HG03175 (cell line): Measurements from ENCODE around the gene LRRC41.
"Not testable (repeated sequence)": the region's sequence is repeated elsewhere in the genome, so short reads cannot be mapped to it uniquely, and the experiment has no call there.

ENCODE experiments used
- ATAC-seq: cut with Tn5 transposase; IDR thresholded peaks from one replicate; pipeline ENCODE4 v1.9.1; 2021; ENCODE audit warnings: mild to moderate bottlenecking, moderate library complexity; ENCODE audit not compliant: unreplicated experiment

The LRRC41 gene

DNA sequence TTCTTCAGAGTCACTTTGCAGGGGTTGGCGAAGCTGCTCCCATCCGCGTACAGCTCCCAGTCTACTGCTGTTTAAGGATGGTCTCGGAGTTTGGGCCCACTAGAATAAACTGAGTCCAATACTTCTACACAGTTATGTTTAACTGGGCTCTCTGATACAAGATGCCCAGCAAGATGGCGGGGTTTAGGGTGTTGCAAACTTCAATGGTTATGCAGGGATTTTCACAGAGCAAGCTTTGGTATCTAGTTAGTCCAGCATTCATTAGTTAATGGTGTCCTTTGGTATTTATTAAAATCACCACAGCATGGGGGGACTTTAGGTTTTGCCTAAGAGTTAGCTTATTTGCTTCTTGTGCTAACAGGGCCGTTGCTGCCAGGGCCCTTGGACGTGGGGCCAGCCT, 24.8 kb upstream of the LRRC41 start:
- not testable (repeated sequence) for ATAC-seq

DNA sequence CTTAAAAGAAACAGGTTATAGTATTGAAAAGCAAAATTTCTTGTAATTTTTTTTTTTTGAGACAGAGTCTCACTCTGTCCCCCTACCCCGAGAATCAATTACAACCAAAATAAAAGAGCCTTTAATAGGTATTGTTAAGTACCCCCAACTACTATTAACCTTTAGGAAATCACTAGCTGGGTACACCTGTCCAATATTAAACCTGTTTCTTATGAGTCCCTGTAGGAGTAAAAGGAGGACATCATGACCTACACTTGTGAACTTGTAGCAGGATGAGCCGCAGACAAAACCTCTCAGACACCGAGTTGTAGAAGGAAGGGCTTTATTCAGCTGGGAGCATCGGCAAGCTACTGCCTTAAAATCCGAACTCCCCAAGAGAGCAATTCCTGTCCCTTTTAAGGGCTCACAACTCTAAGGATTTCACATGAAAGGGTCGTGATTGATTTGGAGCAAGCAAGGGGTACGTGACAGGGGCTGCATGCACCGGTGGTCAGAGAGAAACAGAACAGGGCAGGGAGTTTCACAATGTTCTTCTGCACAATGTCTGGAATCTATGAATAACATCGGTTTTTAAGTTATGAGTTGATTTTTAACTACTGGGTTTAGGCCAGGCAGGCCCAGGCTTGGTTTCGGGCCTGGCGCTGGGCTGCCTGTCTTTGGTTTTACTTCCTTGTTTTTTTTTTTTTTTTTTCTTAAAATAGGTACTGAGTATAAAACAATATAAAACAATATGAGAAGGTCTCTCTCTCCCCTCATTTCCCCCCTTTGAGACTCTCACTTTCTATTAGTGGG, 22.1 kb upstream of the LRRC41 start:
- ATAC-seq, result peak; percentile 64

DNA sequence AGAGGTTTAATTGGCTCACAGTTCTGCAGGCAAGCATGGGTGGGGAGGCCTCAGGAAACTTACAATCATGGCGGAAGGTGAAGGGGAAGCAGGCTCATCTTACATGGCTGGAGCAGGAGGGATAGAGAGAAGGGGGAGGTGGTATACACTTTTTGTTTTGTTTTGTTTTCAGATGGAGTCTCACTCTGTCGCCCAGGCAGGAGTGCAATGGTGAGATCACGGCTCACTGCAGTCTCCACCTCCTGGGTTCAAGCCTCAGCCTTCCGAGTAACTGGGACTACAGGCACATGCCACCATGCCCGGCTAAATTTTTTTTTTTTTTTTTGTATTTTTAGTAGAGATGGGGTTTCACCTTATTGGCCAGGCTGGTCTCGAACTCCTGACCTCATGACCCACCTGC, 18.8 kb upstream of the LRRC41 start:
- ATAC-seq, result not testable (repeated sequence)

DNA sequence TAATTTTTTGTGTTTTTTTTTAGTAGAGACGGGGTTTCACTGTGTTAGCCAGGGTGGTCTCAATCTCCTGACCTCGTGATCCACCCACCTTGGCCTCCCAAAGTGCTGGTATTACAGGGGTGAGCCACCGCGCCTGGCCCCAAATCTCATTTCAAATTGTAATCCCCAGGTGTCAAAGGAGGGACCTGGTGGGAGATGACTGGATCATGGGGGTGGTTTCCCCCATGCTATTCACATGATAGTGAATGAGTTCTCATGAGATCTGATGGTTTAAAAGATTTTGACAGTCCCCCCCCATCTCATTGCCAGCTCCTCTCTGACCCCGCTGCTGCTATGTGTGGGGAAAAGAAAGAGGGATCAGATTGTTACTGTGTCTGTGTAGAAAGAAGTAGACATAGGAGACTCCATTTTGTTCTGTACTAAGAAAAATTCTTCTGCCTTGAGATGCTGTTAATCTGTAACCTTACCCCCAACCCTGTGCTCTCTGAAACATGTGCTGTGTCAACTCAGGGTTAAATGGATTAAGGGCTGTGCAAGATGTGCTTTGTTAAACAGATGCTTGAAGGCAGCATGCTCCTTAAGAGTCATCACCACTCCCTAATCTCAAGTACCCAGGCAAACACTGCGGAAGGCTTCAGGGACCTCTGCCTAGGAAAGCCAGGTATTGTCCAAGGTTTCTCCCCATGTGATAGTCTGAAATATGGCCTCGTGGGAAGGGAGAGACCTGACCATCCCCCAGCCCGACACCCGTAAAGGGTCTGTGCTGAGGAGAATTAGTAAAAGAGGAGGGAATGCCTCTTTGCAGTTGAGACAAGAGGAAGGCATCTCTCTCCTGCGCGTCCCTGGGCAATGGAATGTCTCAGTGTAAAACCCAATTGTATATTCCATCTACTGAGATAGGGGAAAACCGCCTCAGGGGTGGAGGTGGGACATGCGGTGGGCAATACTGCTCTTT, 16.8 kb upstream of the LRRC41 start:
- ATAC-seq, result not testable (repeated sequence)

DNA sequence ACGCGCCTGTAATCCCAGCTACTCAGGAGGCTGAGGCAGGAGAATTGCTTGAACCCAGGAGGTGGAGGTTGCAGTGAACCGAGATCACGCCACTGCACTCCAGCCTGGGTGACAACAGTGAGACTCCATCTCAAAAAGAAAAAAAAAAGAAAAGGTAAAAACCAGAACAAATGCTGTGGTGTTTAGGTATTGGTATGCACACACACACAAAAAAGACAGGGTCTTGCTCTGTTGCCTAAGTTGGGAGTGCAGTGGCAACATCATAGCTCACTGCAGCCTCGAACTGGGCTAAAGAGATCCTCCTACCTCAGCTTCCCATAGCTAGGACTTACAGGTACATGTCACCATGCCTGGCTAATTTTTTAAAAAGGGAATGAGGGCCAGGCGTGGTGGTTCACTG, 15.9 kb upstream of the LRRC41 start:
- not testable (repeated sequence) for ATAC-seq

DNA sequence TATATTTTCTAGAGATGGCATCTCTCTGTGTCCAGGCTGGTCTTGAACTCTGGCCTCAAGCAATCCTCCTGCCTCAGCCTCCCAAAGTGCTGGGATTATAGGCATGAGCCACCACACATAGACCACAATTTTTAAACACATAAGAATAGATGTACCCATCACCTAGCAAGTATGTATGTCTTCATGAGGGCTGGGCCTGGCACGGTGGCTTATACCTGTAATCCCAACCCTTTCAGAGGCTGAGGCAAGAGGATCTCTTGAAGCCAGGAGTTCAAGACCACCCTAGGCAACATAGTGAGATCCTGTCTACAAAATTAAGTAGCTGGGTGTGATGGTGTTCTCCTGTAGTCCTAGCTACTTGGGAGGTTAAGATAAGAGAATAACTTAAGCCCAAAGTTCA, 13.9 kb upstream of the LRRC41 start:
- ATAC-seq, result no peak

DNA sequence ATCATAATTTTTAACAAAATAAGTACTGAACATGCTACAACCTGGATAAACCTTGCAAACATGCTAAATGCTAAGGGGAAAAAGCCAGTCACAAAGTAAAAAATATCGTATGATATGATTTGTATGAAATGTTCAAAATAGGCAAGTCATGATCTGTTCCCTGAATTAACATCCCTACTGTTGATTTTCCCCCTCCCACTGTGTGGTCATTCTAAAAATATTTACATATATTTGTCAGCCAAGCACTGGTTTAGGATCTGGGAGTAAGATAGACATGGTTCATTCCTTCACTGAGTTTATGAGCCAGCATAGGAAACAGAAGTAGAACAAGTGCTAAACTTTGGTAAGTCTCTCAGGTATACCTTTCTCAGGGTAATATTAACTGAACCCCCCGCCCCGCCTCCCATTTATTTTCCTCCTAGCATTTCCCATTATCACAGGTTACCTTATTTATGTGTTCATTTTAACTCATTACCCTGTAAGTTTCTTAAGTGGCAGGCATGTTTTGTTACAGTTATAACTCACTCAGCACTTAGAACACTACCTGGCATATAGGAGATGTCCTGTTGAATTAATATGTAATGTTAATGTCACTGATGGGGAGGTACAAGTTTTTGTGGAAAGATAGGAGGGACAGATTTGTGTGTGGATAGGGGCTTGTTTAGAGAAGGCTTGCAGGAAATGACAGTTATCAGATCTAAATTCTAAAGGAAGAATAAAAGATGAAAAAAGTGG, 12.4 kb upstream of the LRRC41 start:
- no peak for ATAC-seq

DNA sequence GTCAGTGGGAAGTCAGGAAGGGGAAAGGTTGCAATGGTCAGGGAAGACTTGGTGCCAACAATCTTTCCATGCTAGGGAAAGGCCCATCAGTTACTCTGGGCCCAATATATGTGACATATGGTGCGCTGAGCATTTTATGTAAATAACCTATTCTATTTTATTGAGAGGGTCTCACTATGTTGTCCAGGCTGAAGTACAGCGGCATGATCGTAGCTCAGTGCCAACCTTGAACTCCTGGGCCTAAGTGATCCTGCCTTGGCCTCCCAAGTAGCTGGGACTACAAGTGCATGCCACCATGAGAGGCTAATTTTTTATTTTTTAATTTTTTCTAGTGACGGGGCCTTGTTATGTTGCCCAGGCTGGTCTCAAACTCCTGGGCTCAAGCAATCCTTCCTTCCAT, 6.9 kb upstream of the LRRC41 start:
- ATAC-seq, result no peak

DNA sequence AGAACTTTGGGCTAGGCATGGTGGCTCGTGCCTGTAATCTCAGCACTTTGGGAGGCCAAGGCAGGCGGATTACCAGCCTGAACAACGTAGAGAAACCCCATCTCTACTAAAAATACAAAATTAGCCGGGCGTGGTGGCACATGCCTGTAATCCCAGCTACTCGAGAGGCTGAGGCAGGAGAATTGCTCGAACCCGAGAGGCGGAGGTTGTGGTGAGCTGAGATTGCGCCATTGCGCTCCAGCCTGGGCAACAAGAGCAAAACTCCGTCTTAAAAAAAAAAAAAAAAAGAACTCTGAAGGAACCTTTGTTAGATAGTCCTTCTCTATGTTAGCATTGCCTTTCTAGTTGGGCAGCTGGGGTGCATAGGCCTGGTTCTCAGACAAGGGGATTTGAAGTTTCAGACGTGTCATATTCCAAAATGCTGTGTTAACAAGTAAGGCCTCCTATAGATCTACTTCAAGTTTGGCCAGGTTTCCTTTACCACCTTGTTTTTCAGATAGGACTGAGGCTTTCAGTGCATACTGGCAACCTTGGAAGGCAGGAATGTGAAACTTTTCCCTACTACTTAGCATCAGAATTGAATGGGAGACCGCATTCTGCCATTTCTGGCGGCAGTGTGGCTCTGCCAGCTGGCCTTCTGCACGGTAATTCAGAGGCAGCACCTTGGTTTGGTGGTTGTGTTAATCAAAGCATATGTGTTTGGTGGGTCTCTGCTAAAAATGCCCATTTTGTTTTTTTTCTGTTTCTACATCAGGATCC, 6.2 kb upstream of the LRRC41 start:
- ATAC-seq, result no peak

DNA sequence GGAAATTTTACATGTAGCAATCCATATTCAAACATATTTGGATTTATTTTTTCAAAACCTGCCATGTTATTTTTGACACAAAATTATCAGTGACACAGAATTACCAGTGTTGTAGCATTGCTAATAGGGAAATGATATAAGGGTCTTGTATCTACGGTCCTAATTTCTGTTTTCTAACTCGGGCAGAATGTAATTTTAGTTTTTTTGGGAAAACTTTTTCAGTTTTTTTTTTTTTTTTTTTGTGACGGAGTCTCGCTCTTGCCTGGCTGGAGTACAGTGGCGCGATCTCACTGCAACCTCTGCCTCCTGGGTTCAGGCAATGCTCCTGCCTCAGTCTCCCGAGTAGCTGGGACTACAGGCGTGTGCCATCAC, 2.7 kb upstream of the LRRC41 start:
- ATAC-seq, result no peak

DNA sequence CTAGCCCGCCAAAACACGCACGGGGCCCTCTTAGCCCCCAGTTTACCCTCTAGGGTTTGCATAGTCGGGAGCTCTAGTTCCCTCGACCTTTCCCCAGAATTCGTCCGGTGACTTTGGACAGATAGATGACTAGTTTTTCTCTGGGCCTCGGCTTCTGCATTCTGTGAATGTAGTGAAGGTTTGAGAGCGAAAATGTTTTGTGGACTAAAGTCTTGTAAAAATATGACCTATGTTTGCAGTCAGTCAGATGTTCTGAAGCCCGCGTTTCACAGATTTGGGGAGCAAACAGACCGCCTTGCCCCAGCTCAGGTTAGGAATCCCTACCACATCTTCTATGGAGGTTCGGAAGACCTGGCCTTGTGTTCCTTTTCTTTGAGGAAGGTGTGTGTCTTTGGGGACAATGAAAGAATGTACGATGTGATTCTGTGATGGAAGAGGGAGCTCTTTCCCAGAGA, 483 bp upstream of the LRRC41 start:
- ATAC-seq, result no peak

DNA sequence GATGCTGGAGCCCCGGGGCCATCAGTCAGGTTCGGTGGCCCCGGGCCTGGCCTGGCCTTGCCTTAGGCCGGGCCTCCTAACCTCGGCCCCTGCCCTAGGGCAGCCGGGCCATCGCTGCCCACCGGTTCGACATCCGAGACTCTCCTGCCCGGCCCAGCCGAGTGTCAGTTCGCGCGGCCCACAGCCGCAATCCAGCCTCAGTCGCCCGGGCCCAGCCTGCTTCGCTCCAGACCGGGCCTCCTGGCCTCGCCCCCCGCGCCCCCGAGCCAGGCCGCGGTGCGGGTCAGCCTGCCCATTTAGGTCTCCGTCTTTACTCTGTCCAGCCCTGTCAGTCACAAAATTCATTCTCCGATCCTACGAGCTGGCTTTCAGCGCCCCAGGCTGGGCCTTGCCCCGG, 777 bp downstream of the LRRC41 start:
- ATAC-seq, result no peak

DNA sequence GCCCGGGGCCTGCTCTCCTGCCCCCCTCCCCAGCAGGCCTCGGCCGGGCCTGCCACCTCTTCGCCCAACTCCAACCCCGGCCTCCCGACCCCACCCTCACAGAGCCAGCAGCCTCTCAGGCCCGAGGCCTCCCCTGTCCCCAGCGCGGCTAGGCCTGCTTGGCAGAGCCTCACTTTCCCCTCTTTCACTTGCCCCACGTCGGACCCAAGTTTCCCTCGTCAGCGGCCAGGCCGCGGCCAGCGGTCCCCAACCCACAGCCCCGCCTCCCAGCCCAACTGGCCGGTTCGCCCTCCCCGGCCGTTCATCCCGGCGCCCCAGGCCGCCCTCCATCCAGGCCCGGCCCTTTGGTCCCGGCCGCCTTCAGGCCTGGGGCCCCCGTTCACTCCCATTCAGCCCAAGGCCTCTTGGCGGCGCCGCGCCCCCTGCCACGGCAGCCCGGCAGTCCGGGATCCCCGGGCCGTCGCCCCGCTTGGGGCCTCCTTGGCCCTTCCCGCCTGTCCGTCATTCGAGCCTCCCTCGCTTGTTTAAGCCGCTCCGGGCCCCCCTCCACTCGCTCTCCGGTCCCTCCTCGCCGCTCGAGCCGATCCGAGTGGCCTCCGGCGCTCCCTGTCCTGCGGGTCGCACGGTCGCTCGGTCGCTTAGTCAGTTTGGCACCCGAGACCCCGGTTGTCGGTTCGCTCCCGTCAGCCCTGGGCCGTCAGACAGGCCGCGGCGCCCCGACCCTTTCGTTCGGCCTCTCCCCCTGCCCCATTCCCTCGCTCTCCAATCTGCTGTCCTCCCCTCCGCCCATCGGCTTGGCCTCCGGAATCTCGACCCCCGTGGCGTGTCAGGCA, 1.4 kb downstream of the LRRC41 start:
- peak; percentile 27 for ATAC-seq

DNA sequence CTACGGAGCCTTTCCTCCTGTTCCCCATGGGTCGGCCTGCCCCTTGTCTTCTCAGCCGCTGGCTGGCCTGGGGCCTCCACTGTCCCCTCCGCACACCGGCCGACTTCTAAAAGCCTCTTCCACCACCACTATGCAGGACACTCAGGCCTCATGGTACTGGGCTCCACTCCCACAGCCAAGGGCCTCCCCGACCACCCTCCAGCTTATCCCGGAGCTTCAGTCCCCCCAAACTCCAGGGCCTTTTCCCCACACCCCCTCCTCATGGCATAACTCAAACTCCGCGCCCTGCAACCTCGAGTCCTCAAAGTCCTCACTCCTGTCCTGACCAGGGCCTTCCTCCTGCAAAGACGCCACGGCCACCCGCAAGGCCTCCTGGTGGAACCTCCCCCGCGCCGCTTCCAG, 2.0 kb downstream of the LRRC41 start:
- no peak for ATAC-seq

DNA sequence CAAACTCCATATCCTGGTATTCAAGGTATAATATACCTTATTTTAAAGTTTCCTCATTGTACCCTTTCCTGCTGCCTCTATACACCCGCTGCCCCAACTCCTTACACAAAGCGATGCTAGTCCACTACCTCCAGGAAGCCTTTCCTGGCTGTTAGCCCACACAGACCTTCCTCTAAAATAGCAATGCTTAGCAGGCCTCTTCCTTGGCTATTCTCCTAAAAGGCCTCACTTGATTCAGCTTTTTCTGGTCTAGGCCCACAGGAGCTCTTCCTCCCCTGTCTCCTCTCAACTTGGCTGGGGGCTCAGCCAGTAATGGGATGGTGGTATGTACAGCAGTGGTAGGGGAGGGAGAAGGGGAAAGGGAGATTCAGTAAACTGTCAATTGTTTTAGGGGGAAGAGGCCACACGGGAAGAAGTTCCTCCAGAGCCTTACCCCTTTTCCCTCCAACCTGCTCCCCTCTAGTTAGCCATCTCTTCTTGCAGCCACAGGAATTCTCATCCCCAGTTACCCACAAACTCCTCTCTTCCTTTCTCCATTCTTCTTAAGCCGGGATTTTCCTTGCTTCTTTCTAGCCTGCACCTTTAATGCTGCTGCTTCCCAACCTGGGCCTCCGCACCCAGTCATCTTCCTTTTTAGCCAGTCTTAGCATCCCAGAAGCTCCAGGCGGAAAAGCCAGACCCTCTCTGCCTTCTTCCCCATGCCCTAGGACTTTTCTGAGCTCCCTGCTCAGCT, 2.6 kb downstream of the LRRC41 start:
- no peak for ATAC-seq

DNA sequence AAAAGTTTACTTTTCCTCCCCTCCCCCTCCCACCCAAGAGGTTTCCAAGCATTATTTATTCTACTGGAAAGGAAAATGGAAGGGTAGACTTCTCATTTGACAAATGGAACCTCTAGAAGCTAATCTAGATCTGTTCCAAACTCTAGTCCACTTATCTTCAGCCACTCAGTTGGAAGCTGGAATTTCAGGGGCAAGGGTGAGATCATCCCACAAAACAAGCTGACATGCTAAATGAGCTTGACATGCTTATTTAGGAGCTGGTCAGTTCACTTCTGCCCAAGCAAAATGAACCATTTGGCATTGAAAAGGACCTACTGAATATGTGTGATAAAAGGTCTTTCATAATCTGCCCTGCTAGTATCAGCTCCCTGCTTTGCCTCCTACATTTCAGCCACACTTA, 5.0 kb downstream of the LRRC41 start:
- ATAC-seq, result no peak

DNA sequence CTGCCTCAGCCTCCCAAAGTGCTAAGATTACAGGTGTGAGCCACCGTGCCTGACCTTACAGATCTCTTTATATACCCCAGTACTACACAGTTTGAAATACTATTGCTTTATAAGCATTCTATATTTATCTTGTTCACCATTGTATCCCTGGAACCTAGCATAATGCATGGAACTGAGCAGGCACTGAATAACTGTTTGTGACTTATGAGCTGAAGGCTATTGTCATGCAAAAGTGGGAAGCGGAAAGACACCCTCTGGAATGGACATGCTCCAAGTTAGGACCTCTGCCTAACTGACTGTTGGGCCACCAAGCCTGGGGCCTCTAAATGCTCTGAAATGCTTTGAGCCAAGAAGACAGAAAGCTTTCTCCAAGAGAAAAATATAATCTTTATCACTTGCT, 8.1 kb downstream of the LRRC41 start:
- no peak for ATAC-seq

DNA sequence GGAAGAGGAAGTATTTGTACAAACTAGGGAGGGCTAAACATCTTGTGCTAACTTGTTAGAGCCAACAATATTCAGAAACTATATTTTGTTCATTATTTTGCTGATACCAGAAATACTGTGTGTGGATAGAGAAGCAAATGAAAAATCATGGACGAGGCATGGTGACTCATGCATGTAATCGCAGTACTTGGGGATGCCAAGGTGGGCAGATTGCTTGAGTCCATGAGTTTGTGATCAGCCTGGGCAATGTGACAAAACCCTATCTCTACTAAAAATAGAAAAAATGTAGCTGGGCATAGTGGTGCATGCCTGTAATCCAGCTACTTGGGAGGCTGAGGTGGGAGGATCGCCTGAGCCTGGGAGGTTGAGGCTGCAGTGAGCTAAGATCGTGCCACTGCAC, 13.4 kb downstream of the LRRC41 start:
- no peak for ATAC-seq

DNA sequence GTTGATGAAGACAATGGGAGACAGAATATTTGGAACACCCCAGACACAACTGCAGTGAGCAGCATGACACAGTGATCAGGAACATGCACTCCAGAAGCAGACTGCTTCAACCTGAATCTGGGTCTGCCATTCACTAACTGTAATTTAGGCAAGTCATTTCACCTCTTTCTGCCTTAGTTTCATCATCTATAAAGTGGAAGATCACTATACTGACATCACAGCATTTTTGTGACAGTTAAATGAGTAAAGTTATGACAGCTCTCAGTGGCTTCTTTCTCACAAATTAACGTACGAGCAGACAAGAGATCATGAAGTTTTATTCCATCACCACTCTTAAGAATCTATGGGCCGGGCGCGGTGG, 14.3 kb downstream of the LRRC41 start:
- ATAC-seq, result no peak
